SU-DHL-6 (cell line): ENCODE results near the gene FLRT3.

Experiments
- H2AFZ ChIP-seq: fragments of 200-600 bp; sonication (generic); 2 replicates; pipeline ENCODE4 v1.6.1; 2014; ENCODE audit warnings: low read depth, mild to moderate bottlenecking, moderate library complexity, mixed read lengths, antibody characterized with exemption, low read length; ENCODE audit not compliant: severe bottlenecking
- H3F3A ChIP-seq: fragments of 200-600 bp; shearing (Covaris generic); 2 replicates; pipeline ENCODE4 v1.6.0; 2016; ENCODE audit warnings: antibody characterized with exemption, mild to moderate bottlenecking; ENCODE audit not compliant: insufficient read depth
- H3K27ac ChIP-seq: fragments of 200-600 bp; sonication (generic); 2 replicates; pipeline ENCODE4 v1.5.1; 2016; ENCODE audit warnings: low read depth, mild to moderate bottlenecking, low read length, moderate library complexity, mixed read lengths
- H3K27me3 ChIP-seq: fragments of 200-600 bp; sonication (generic), shearing (Covaris generic); 2 replicates; pipeline ENCODE4 v1.6.0; 2014; ENCODE audit warnings: mild to moderate bottlenecking, low read length
- H3K36me3 ChIP-seq: fragments of 200-600 bp; sonication (generic); 2 replicates; pipeline ENCODE4 v1.6.1; 2014; ENCODE audit warnings: mild to moderate bottlenecking, low read length, mixed read lengths
- H3K4me2 ChIP-seq: fragments of 300-600, 200-600 bp; shearing (Covaris generic), sonication (generic); 2 replicates; pipeline ENCODE4 v1.6.0; 2014; ENCODE audit warnings: low read length, low read depth, mild to moderate bottlenecking; ENCODE audit not compliant: poor library complexity, severe bottlenecking
- H3K4me3 ChIP-seq: fragments of 200-600 bp; sonication (generic); 2 replicates; pipeline ENCODE4 v1.5.1; 2014; ENCODE audit warnings: antibody characterized with exemption, low read length, mild to moderate bottlenecking, mixed read lengths; ENCODE audit not compliant: insufficient read depth, poor library complexity, severe bottlenecking
- H3K79me2 ChIP-seq: fragments of 200-600 bp; sonication (generic); 2 replicates; pipeline ENCODE4 v1.6.1; 2014; ENCODE audit warnings: mild to moderate bottlenecking, low read length, moderate library complexity; ENCODE audit not compliant: insufficient read depth
- H3K9ac ChIP-seq: fragments of 200-600 bp; sonication (generic); 2 replicates; pipeline ENCODE4 v1.7.0; 2014; ENCODE audit warnings: mild to moderate bottlenecking, low read length
- H3K9me2 ChIP-seq: fragments of 200-600 bp; sonication (generic); replicated peaks from 2 replicates; pipeline ENCODE4 v1.6.1; 2014; ENCODE audit warnings: low read length; ENCODE audit not compliant: insufficient read depth
- H3K9me3 ChIP-seq: fragments of 200-600 bp; sonication (generic); 2 replicates; pipeline ENCODE4 v1.6.1; 2014; ENCODE audit warnings: low read length, mixed read lengths; ENCODE audit not compliant: insufficient read depth
- H4K20me1 ChIP-seq: fragments of 200-600 bp; sonication (generic); 2 replicates; pipeline ENCODE4 v1.6.1; 2014; ENCODE audit warnings: low read depth, mild to moderate bottlenecking, antibody characterized with exemption, low read length, moderate library complexity, mixed read lengths
- CTCF ChIP-seq: fragments of 200-600 bp; sonication (generic); IDR thresholded peaks from one replicate; pipeline ENCODE4 v1.5.1; 2017; ENCODE audit warnings: antibody characterized with exemption, mild to moderate bottlenecking, low read length, moderate library complexity; ENCODE audit not compliant: insufficient read depth, poor library complexity, severe bottlenecking
- EZH2phosphoT487 ChIP-seq: fragments of 200-600 bp; sonication (generic), shearing (Covaris generic); conservative IDR thresholded peaks from 2 replicates; pipeline ENCODE4 v1.6.1; 2018; ENCODE audit warnings: mild to moderate bottlenecking, antibody characterized with exemption, low read length, moderate library complexity, mixed read lengths

FLRT3 gene

GRCh38 chr20:14282140-14282539, 55.3 kb downstream of the FLRT3 start:
- no peak for TF ChIP-seq CTCF
- no peak for TF ChIP-seq EZH2phosphoT487
- H2AFZ ChIP-seq, result no peak overlapping the region
- no peaks in the 10 kb centered on the region; the same call in 1 of the 2 replicates for H3K9me3 ChIP-seq
- no peak overlapping the region for H3K4me2 ChIP-seq
- no peaks in the 10 kb centered on the region for H3K27me3 ChIP-seq
- H3K4me3 ChIP-seq, result no peak overlapping the region
- no peak overlapping the region for H3K9ac ChIP-seq
- no peak overlapping the region for H3K27ac ChIP-seq
- H3K79me2 ChIP-seq, result no peaks in the 10 kb centered on the region
- H3K9me2 ChIP-seq, result no peaks in the 10 kb centered on the region; the same call in 1 of the 2 replicates
- no peaks in the 10 kb centered on the region for H3F3A ChIP-seq
- no peaks in the 10 kb centered on the region for H3K36me3 ChIP-seq
- no peaks in the 10 kb centered on the region for H4K20me1 ChIP-seq
